HepG2 (cell line): ENCODE measurements around the gene PANK2. TPM values are rescaled to one million over a fixed set of nuclear protein-coding genes. Genes with fewer than 3 reads are reported as not detected.

ENCODE experiments used
- ASH2L ChIP-seq: fragments of 300-600, 200-600 bp; sonication (generic); IDR thresholded peaks from 2 replicates; pipeline ENCODE4 v1.7.0; 2017; ENCODE audit warnings: low read depth, mild to moderate bottlenecking, moderate library complexity, mixed read lengths, low read length; ENCODE audit not compliant: insufficient read length
- ATF2 ChIP-seq: sonication (generic); formaldehyde crosslinking; IDR thresholded peaks from 2 replicates; pipeline ENCODE4 v1.4.0; 2020; ENCODE audit warnings: missing genetic modification reagents
- ETV6 ChIP-seq: sonication (generic); formaldehyde crosslinking; conservative IDR thresholded peaks from 2 replicates; pipeline ENCODE4 v1.4.0; 2020; ENCODE audit warnings: missing genetic modification reagents
- GZF1 ChIP-seq: sonication (generic); formaldehyde crosslinking; IDR thresholded peaks from 2 replicates; pipeline ENCODE4 v1.5.1; 2020; ENCODE audit warnings: mild to moderate bottlenecking, missing genetic modification reagents
- HMGA1 ChIP-seq: sonication (generic); formaldehyde crosslinking; conservative IDR thresholded peaks from 2 replicates; pipeline ENCODE4 v1.4.0; 2020; ENCODE audit warnings: missing genetic modification reagents
- IRF1 ChIP-seq: sonication (generic); formaldehyde crosslinking; IDR thresholded peaks from 2 replicates; pipeline ENCODE4 v1.4.0; 2020; ENCODE audit warnings: low read depth, mild to moderate bottlenecking, missing genetic modification reagents
- ISX ChIP-seq: sonication (generic); formaldehyde crosslinking; conservative IDR thresholded peaks from 2 replicates; pipeline ENCODE4 v1.5.0; 2020; ENCODE audit warnings: missing genetic modification reagents
- JDP2 ChIP-seq: sonication (generic); formaldehyde crosslinking; IDR thresholded peaks from 2 replicates; pipeline ENCODE4 v1.8.1; 2022; ENCODE audit warnings: missing genetic modification reagents, borderline replicate concordance
- MYC ChIP-seq: sonication (generic); formaldehyde crosslinking; IDR thresholded peaks from 2 replicates; pipeline ENCODE4 v1.9.0; 2021; ENCODE audit warnings: missing genetic modification reagents, borderline replicate concordance
- NCOA2 ChIP-seq: sonication (generic); formaldehyde crosslinking; IDR thresholded peaks from 2 replicates; pipeline ENCODE4 v1.8.0; 2022; ENCODE audit warnings: inconsistent platforms
- REL ChIP-seq: sonication (generic); formaldehyde crosslinking; conservative IDR thresholded peaks from 2 replicates; pipeline ENCODE4 v1.8.0; 2022; ENCODE audit warnings: mild to moderate bottlenecking, missing genetic modification reagents, moderate library complexity
- RORA ChIP-seq: sonication (generic); formaldehyde crosslinking; IDR thresholded peaks from 2 replicates; pipeline ENCODE4 v1.5.0; 2020; ENCODE audit warnings: mild to moderate bottlenecking, missing genetic modification reagents, moderate library complexity
- SP4 ChIP-seq: sonication (generic); formaldehyde crosslinking; IDR thresholded peaks from 2 replicates; pipeline ENCODE4 v1.8.1; 2023; ENCODE audit warnings: mild to moderate bottlenecking, missing genetic modification reagents
- SYNCRIP ChIP-seq: fragments of 200-400 bp; formaldehyde crosslinking; IDR thresholded peaks from 2 replicates; pipeline ENCODE4 v1.6.1; 2018; ENCODE audit warnings: mild to moderate bottlenecking, low read depth, low read length; ENCODE audit not compliant: insufficient read depth
- ZFP36L2 ChIP-seq: sonication (generic); formaldehyde crosslinking; IDR thresholded peaks from 2 replicates; pipeline ENCODE4 v1.4.0; 2020; ENCODE audit warnings: missing genetic modification reagents
- ZFP91 ChIP-seq: sonication (generic); formaldehyde crosslinking; IDR thresholded peaks from 2 replicates; pipeline ENCODE4 v1.9.0; 2022; ENCODE audit warnings: missing genetic modification reagents, mild to moderate bottlenecking, borderline replicate concordance
- ZNF362 ChIP-seq: sonication (generic); formaldehyde crosslinking; IDR thresholded peaks from 2 replicates; pipeline ENCODE4 v1.4.0; 2020; ENCODE audit warnings: missing genetic modification reagents, mild to moderate bottlenecking, borderline replicate concordance
- ZNF513 ChIP-seq: sonication (generic); formaldehyde crosslinking; conservative IDR thresholded peaks from 2 replicates; pipeline ENCODE4 v1.5.0; 2020; ENCODE audit warnings: missing genetic modification reagents
- ZNF605 ChIP-seq: sonication (generic); formaldehyde crosslinking; IDR thresholded peaks from 2 replicates; pipeline ENCODE4 v1.8.0; 2022; ENCODE audit warnings: mild to moderate bottlenecking, missing genetic modification reagents
- ZNF607 ChIP-seq: sonication (generic); formaldehyde crosslinking; IDR thresholded peaks from 2 replicates; pipeline ENCODE4 v1.5.1; 2020; ENCODE audit warnings: missing genetic modification reagents, mild to moderate bottlenecking, borderline replicate concordance
- ZNF674 ChIP-seq: sonication (generic); formaldehyde crosslinking; IDR thresholded peaks from 2 replicates; pipeline ENCODE4 v1.5.0; 2020; ENCODE audit warnings: low read depth, mild to moderate bottlenecking, missing genetic modification reagents
- polyA plus RNA-seq, 8 experiments: library from polyadenylated mRNA; depleted of rRNA in 3 of 8; stranded (reverse) in 7 of 8; unstranded in 1 of 8; fragments of >200 nt; fragmentation: Illumina TruSeq in 4 of 8; extraction: Trizol in 4 of 8; gene quantifications; 2 replicates each; pipeline versions ENCODE4 v1.2.1 to v1.2.3, GENCODE V29; 2011 to 2016; ENCODE audit warnings: low read depth in 4 of 8, missing spikeins in 1 of 8, mixed read lengths in 1 of 8; ENCODE audit not compliant: insufficient read depth in 1 of 8
- total RNA-seq, 5 experiments: library from RNA; depleted of rRNA; stranded (reverse); fragments of >200 nt; fragmentation: Illumina TruSeq; extraction: Trizol; gene quantifications; 2 replicates each; pipeline ENCODE4 v1.2.3, GENCODE V29; 2016; ENCODE audit warnings: low read depth in 1 of 5

The PANK2 gene
- total and polyA plus RNA-seq, 2 of the 13 experiments (the other 11 are each of a cell fraction or from before 2014, with no cell fraction given) = 39.2 to 123 TPM

GRCh38 chr20:3846740-3847428, 42.3 kb upstream of the PANK2 start, which contains the start of gene MAVS (continued):
- TF ChIP-seq IRF1 (CRISPR knock-in tag) (no peak), MYC (peak; percentile 88), ZNF362 (CRISPR knock-in tag) (no peak), GZF1 (CRISPR knock-in tag) (peak; percentile 76), ZNF513 (CRISPR knock-in tag) (peak; percentile 21; the same call in 1 of the 2 replicates), ISX (CRISPR knock-in tag) (peak; percentile 16; the same call in 1 of the 2 replicates), SP4 (peak; percentile 91), ZFP36L2 (CRISPR knock-in tag) (no peak; the same call in 1 of the 2 replicates), HMGA1 (no peak), ZNF674 (peak; percentile 79; the same call in 1 of the 2 replicates), ETV6 (CRISPR knock-in tag) (no peak; the same call in none of the 2 replicates), ZNF607 (CRISPR knock-in tag) (peak; percentile 93), ATF2 (CRISPR knock-in tag) (no peak; the same call in 1 of the 2 replicates), ZFP91 (peak; percentile 95), SYNCRIP (no peak), RORA (CRISPR knock-in tag) (no peak), ZNF605 (peak; percentile 99), JDP2 (CRISPR knock-in tag) (peak; percentile 82), NCOA2 (CRISPR knock-in tag) (no peak; the same call in 1 of the 2 replicates), REL (CRISPR knock-in tag) (peak; percentile 95), ASH2L (peak; percentile 88)
